GM21423 (cell line): ENCODE data around the gene KDM4C.

ENCODE experiments used
- ATAC-seq: cut with Tn5 transposase; IDR thresholded peaks from one replicate; pipeline ENCODE4 v1.9.1; 2021; ENCODE audit warnings: mild to moderate bottlenecking, moderate library complexity; ENCODE audit not compliant: unreplicated experiment

Gene KDM4C

GRCh38 chr9:6897898-6898302 lies 140.1 kb downstream of the KDM4C start:
- ATAC-seq: no peak

DNA sequence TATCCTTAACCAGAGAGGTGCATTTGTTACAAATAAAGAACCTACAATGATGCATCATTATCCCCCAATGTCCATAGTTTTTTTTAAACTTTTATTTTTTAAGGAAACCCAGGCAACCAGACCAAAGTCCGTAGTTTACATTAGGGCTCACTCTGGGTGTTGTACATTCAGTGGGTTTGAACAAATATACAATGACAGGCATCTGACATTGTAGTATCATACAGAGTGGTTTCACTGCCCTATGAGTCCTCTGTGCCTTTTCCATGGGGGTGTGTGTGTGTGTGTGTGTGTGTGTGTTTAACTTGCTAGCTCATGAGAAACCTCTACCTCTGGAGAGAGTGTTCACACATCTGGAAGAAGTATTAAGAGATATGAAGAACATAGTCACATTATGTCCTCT lies 141.5 kb downstream of the KDM4C start:
- ATAC-seq: no peak

GRCh38 chr9:6900440-6900883 lies 142.7 kb downstream of the KDM4C start:
- no peak for ATAC-seq

- no peak for ATAC-seq
Measured at GRCh38 chr9:6901180-6901579, 143.4 kb downstream of the KDM4C start.

DNA sequence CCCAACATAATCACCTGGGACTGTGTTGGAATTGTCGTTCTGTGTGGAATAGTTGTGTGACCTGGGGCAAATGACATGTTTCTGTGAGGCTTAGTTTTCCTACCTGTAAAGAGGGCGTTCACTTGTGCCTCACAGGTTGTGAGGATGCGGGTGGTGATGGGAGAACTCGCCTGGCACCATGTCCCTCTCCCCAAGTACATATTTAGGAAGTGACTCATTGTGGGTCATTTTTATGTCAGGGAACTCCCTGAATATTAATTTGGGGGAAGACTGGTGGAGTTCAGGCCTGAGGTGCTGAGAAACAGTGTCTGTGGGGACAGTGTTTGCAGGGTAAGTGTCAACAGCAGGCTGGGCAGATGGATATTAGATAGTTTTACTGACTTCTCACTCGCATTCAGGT lies 144.7 kb downstream of the KDM4C start:
- no peak for ATAC-seq

DNA sequence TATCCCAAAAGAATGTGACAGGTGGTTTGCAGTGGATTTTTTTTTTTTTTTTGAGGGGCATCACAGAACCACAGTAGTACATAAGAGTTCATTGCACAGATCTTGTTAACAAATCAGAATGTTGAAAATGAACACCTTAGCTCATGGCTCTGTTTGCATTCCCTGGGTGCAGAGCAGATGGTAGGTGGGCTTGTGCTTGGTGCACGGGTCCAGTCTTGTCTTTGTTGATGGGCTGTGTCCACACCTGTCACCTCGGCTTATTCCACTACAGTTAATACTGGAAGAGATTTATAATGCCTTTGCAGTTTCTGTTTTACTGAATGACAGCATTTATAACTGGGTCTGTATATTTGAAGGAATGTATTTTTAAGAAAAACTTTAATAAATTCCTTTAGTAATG lies 146.6 kb downstream of the KDM4C start:
- no peak for ATAC-seq

DNA sequence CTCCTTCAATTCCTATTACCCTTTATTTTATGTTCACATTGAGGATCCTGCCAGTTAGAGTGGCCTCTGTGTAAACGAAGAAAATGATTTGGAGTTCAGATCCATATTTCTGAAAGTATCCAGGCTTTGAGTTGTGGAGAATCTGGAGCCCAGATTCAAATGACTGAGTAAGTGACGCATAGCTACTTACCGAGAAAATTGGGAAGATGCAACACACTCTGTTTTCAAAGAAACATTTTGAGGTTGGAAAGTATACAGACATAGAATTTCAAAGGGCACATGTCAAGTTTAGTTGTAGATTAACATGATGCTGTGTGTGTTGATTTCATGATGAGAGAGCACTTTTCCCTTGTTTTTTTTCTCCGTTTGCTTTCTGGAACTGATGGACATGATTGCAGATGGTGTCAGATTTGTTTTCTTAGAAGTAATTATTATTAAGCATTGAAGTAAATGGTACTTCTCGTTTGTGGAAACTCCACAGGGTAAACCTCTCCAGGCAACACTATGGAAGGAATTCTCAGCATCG lies 148.1 kb downstream of the KDM4C start:
- no peak for ATAC-seq

- ATAC-seq: no peak
Measured at GRCh38 chr9:6907772-6908381, 150.1 kb downstream of the KDM4C start.

DNA sequence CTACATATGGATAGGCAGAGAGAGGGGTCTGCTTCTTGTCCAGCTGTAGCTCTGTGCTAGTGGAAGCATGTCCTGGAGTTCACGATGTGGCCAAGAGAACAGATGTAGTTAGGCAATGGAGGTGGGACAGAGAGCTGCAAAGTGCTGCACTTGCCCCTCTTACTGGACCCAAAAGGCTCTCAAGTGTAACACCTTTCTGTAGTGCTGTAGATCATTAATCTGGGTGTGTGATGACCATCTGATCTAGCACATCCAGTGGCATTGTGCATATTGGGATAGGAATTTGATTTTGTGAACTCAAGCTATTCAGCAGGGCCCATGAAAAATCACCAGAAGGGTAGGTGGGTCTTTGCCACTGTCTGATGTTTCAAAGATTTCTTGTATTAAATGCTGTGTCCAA lies 151.4 kb downstream of the KDM4C start:
- no peak for ATAC-seq

- ATAC-seq: no peak
Measured at GRCh38 chr9:6910032-6910431, 152.3 kb downstream of the KDM4C start.

- no peak for ATAC-seq
Measured at GRCh38 chr9:6910497-6910896, 152.7 kb downstream of the KDM4C start.

DNA sequence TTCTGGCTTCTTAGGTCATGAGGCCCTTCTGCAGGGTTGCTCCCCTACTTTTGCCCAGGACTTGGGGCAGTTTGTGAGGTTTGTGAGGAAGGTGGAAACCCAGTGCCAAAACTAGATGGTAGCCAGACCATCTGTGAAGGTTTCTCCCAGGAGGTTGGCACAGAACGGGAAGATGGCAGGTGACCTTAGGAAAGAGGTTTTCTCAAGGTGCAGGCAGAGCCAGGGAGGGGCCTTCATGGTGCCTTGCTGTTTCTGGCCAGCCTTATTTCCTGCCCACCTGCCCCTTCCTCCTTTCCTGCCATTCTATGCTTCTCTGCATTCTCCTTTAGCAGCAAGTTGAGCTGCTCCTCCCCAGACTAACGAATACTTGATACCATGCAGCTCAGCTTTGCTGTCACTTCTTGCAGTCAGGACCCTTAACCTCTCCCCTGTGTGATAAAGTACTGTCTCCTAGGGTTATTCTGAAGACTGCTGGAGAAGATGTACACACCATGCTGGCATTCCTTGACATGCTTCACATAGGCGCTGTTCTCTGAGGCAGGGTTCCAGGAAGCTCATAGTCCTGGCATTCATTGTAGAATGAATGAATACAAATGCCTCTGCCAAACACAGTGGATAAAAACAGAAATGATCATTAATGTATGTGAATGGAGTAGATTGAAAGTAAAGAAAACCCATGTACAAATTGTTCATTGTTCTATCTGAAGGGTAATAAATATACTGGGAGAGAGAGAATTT lies 154.3 kb downstream of the KDM4C start:
- ATAC-seq: no peak

DNA sequence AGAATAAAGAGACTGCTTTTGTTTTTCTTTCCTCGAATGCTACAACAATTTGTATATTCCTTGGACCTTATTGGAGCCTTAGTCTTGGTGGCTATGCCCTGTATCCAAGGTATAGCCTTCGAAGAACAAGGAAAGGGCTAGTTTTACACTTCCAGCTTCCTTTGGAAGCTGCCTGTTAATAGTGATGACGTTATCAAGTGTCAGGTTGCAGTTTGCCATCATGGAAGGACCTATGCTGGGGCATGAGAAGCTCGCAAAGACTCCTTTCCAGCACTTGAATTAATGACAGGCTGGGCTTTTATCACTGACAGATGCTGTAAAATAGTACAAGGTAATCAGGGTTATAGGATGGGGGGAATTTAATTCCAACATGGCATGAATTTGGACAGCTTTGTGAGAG lies 157.9 kb downstream of the KDM4C start:
- no peak for ATAC-seq

DNA sequence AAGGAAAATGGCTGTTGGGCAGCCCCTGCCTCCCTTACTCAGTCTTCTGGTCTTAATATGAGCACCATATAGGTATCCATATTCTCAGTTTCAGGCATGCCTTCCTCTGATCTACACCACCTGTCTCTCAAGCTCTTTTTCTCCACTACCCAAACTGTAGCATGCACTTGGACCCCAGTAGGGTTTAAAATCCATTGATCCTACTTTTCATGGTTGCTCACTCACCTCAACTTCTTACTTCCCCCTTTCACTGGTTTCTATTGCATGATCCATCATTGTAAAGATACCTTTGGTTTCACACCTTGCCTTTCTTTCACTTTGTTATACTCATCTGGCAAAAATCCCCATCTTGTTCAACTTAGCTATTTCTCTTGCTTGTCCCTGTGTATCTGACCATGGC lies 159.4 kb downstream of the KDM4C start:
- peak; percentile 90 for ATAC-seq

DNA sequence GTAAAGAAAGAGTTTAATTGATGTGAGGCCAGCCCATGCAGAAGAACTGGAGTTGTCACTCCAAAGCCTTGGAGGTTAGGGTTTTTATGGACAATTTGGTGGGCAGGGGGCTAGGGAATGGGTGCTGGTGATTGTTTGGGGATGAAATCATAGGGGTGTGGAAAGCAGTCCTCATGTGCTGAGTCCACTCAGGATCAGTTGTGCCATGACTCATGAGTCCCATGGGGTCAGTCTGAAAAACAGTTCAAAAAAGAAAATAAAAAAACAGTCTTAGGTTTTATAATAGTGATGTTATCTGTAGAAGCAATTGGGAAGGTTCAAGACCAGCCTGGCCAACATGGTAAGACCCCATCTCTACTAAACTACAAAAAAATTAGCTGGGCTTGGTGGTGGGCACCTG lies 162.3 kb downstream of the KDM4C start:
- ATAC-seq: no peak

DNA sequence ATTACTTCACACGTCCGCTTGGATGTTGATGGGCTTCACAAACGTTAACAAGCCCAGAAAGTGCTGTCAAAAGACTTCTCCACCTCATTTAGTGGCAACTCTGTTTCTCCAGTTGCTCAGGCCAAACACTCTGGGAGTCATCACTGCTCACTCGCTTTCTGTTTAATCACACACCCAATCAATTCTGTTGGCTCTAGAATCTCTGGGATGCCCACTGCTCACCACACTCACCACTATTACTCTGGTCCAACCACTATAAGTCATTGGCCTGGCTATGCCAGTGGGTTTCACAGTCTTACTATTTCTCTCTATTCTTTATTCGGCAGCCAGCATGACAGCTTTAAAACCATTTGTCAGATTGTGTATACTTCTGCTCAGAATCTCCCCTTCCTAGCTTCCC lies 163.5 kb downstream of the KDM4C start:
- no peak for ATAC-seq

DNA sequence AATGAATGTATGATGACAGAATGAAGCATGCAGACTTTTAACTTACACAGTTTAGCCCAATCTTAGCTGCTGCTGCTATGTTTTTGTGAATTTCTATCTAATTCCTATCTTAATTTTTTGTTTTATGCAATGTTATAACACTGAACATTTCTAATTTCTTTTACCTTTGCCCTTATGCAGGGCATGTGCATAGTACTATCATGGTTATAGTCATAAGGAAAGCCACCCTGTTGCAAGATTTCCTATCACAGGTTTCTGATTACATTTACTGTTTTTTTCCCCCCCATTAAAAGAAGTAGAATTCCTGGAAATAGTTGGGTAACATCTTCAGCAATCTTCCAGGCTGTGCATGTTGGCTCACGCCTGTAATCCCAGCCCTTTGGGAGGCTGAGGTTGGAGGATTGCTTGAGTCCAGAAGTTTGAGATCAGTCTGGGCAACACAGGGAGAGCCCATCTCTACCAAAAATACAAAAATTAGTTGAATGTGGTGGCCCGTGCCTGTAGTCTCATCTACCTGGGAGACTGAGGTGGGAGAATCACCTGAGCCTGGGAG lies 164.4 kb downstream of the KDM4C start:
- ATAC-seq: no peak

DNA sequence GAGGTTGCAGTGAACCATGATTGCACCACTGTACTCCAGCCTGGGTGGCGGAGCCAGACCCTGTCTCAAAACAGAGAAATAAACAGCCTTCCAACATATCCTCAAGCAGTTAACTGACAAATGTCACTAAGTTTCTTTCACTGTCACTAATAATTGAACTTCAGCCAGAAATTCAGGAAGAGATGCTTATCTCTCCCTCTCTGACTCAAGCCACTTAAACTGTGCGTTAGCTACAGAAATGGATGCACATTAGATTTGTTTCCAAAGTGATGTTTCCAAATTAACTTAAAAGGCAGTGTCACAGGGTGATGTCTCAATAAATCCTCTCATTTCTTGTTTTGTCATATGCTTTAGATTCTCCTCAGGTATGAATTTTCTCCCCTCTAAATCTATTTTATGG lies 164.9 kb downstream of the KDM4C start:
- no peak for ATAC-seq

GRCh38 chr9:6923086-6923485 lies 165.3 kb downstream of the KDM4C start:
- ATAC-seq: no peak

GRCh38 chr9:6924149-6924548 lies 166.4 kb downstream of the KDM4C start:
- ATAC-seq: no peak

- ATAC-seq: no peak
Measured at GRCh38 chr9:6924988-6925563, 167.3 kb downstream of the KDM4C start.

- no peak for ATAC-seq
Measured at GRCh38 chr9:6925836-6926235, 168.1 kb downstream of the KDM4C start.
